HEK293 (cell line): ENCODE results near the gene GJC2.

Experiments used
- CTCF ChIA-PET: fragments of 350-600 bp; formaldehyde crosslinking; extraction: SDS; loops from one replicate; lab custom pipeline; 2021; ENCODE audit warnings: antibody characterized with exemption; lab: Yijun Ruan, JAX
- POLR2A ChIA-PET: fragments of 300-600 bp; formaldehyde crosslinking; extraction: SDS; loops from one replicate; lab custom pipeline; 2020; ENCODE audit warnings: antibody characterized with exemption, inconsistent platforms; lab: Yijun Ruan, JAX
- H3K27ac ChIP-seq: fragments of 200-500 bp; sonication (Bioruptor generic); 2 replicates; pipeline ENCODE4 v1.5.1; 2014; ENCODE audit warnings: low read depth, low read length, control low read depth, inconsistent platforms; ENCODE audit errors: extremely low read depth
- H3K36me3 ChIP-seq, 2 experiments: fragments of 200-500 bp in 1 of 2; sonication (Bioruptor generic) in 1 of 2; 1 replicate in 1 of 2; 2 replicates in 1 of 2; pipeline ENCODE4 v1.5.1; 2014 to 2017; ENCODE audit warnings: inconsistent platforms in 2 of 2, low read length in 2 of 2; ENCODE audit not compliant: control insufficient read depth in 2 of 2, insufficient read depth in 1 of 2
- H3K4me1 ChIP-seq: fragments of 200-500 bp; sonication (Bioruptor generic); 2 replicates; pipeline ENCODE4 v1.5.1; 2014; ENCODE audit warnings: mild to moderate bottlenecking, low read length, inconsistent platforms; ENCODE audit not compliant: control insufficient read depth, insufficient read depth
- H3K4me3 ChIP-seq: 2 replicates; pipeline ENCODE4 v1.5.1; 2011; ENCODE audit warnings: low read depth, mild to moderate bottlenecking, control low read depth, low read length, moderate library complexity
- H3K9me3 ChIP-seq: fragments of 200-500 bp; sonication (Bioruptor generic); 2 replicates; pipeline ENCODE4 v1.5.1; 2014; ENCODE audit warnings: low read depth, low read length, inconsistent platforms; ENCODE audit not compliant: control insufficient read depth, insufficient read depth
- BCL11A ChIP-seq: fragments of 450-650 bp; formaldehyde crosslinking; IDR thresholded peaks from 2 replicates; pipeline ENCODE4 v1.5.1; 2016; ENCODE audit warnings: low read depth, missing biosample characterization, missing genetic modification characterization
- BCL11B ChIP-seq: fragments of 450-650 bp; formaldehyde crosslinking; IDR thresholded peaks from 2 replicates; pipeline ENCODE4 v1.5.1; 2016; ENCODE audit warnings: low read depth, missing biosample characterization, missing genetic modification characterization
- GLIS2 ChIP-seq: fragments of 450-650 bp; formaldehyde crosslinking; IDR thresholded peaks from 2 replicates; pipeline ENCODE4 v1.5.1; 2016; ENCODE audit warnings: missing biosample characterization, missing genetic modification characterization
- PRDM1 ChIP-seq: fragments of 450-650 bp; formaldehyde crosslinking; IDR thresholded peaks from 2 replicates; pipeline ENCODE4; 2016; ENCODE audit warnings: missing biosample characterization, missing genetic modification characterization
- SP2 ChIP-seq: fragments of 450-650 bp; formaldehyde crosslinking; IDR thresholded peaks from 2 replicates; pipeline ENCODE4 v1.5.1; 2016; ENCODE audit warnings: missing biosample characterization, missing genetic modification characterization
- ZNF148 ChIP-seq: fragments of 450-650 bp; formaldehyde crosslinking; IDR thresholded peaks from 2 replicates; pipeline ENCODE4 v1.5.0; 2017; ENCODE audit warnings: missing biosample characterization, missing genetic modification characterization, borderline replicate concordance
- ZNF18 ChIP-seq: fragments of 450-650 bp; formaldehyde crosslinking; IDR thresholded peaks from 2 replicates; pipeline ENCODE4 v1.5.1; 2016; ENCODE audit warnings: missing biosample characterization, missing genetic modification characterization
- ZNF19 ChIP-seq: fragments of 450-650 bp; formaldehyde crosslinking; IDR thresholded peaks from 2 replicates; pipeline ENCODE4; 2016; ENCODE audit warnings: missing biosample characterization, missing genetic modification characterization, low read depth
- ZNF549 ChIP-seq: fragments of 450-650 bp; IDR thresholded peaks from 2 replicates; pipeline ENCODE4 v1.5.1; 2018; ENCODE audit warnings: missing biosample characterization, missing genetic modification characterization, mild to moderate bottlenecking, inconsistent platforms, moderate library complexity
- ZNF561 ChIP-seq: fragments of 450-650 bp; IDR thresholded peaks from 2 replicates; pipeline ENCODE4 v1.5.1; 2018; ENCODE audit warnings: missing biosample characterization, missing genetic modification characterization, borderline replicate concordance
- ZNF600 ChIP-seq: fragments of 450-650 bp; formaldehyde crosslinking; IDR thresholded peaks from 2 replicates; pipeline ENCODE4 v1.5.1; 2016; ENCODE audit warnings: missing biosample characterization, missing genetic modification characterization
- ZNF623 ChIP-seq: fragments of 450-650 bp; formaldehyde crosslinking; IDR thresholded peaks from 2 replicates; pipeline ENCODE4 v1.5.1; 2016; ENCODE audit warnings: missing biosample characterization, missing genetic modification characterization
- ZSCAN4 ChIP-seq: fragments of 450-650 bp; formaldehyde crosslinking; IDR thresholded peaks from 2 replicates; pipeline ENCODE4 v1.5.1; 2017; ENCODE audit warnings: missing biosample characterization, missing genetic modification characterization
- TF ChIP-seq, protein P1 (sequence below): fragments of 450-650 bp; formaldehyde crosslinking; IDR thresholded peaks from 2 replicates; pipeline ENCODE4 v1.5.1; 2016; ENCODE audit warnings: missing biosample characterization, missing genetic modification characterization

The GJC2 gene

DNA sequence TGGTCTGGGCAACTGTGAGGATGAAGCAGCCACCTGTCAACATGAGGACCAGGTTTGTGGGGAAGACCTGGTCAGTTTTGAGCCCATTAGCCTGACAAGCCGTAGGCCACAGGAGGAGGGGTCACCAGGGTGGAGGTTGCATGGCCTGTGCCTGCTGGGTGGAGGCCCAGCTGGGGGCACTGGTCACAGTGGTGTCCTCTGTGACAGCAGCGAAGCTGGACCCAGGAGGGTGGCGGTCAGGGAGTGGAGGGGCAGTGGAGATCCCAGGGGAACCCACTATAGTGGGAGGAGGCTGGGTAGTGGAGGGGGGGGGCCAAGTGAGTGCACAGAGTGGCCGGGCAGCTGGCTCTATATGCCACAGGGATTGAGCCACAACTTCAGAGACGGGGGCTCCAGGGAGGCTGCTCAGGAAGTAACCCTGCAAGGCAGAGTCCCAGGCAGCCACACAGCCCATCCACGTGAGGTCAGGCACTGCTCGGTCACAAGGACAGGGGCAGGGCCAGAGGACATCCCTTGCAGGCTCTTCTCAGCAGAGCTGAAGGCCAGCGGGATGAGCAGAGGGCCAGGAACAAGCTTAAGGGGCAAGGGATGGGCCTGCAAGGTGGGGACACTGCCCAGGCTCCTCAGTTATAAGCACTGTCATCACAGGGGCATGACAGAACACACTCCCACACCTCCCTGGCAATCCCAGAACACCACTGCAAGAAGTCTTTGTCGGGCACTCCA is 44.3 kb upstream of the GJC2 start:
- Histone ChIP-seq H3K4me1 (peaks cover 3% of the 10 kb centered on the region; the same call in 1 of the 2 replicates), H3K4me3 (no peak overlapping the region), H3K9me3 (no peaks in the 10 kb centered on the region), H3K36me3 (peaks cover 9 to 44% of the 10 kb centered on the region in 2 experiments), H3K27ac (no peak overlapping the region)
- CTCF ChIA-PET = no interaction called here
- POLR2A ChIA-PET = interaction anchor here (3.4 kb wide), 1 partner anchor 23 kb away, joined by 15 read pairs; the partner anchor contains the start of gene ARF1
- TF ChIP-seq ZNF600 (tag by site-specific recombination) = peak; percentile 59; the same call in 1 of the 2 replicates
- no peak for TF ChIP-seq BCL11A (tag by site-specific recombination)

- CTCF ChIA-PET = interaction anchor here (1.0 to 9.9 kb wide), 3 partner anchors 25 to 107 kb away, joined by 3 to 57 read pairs (median 4); no protein-coding TSS in a partner anchor
- POLR2A ChIA-PET = interaction anchor here (0.7 to 3.4 kb wide), 3 partner anchors 17 to 47 kb away, joined by 3 to 15 read pairs (median 5); partner anchors contain the start of gene ARF1
- H3K27ac ChIP-seq = no peak overlapping the region
- no peaks in the 10 kb centered on the region for H3K9me3 ChIP-seq
- H3K4me1 ChIP-seq = peaks cover 3% of the 10 kb centered on the region; the same call in 1 of the 2 replicates
- H3K4me3 ChIP-seq = no peak overlapping the region
- TF ChIP-seq, protein P1, sequence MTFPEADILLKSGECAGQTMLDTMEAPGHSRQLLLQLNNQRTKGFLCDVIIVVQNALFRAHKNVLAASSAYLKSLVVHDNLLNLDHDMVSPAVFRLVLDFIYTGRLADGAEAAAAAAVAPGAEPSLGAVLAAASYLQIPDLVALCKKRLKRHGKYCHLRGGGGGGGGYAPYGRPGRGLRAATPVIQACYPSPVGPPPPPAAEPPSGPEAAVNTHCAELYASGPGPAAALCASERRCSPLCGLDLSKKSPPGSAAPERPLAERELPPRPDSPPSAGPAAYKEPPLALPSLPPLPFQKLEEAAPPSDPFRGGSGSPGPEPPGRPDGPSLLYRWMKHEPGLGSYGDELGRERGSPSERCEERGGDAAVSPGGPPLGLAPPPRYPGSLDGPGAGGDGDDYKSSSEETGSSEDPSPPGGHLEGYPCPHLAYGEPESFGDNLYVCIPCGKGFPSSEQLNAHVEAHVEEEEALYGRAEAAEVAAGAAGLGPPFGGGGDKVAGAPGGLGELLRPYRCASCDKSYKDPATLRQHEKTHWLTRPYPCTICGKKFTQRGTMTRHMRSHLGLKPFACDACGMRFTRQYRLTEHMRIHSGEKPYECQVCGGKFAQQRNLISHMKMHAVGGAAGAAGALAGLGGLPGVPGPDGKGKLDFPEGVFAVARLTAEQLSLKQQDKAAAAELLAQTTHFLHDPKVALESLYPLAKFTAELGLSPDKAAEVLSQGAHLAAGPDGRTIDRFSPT (tag by site-specific recombination) = no peak
- TF ChIP-seq ZNF19 (tag by site-specific recombination) = no peak
- no peak for TF ChIP-seq ZNF148 (tag by site-specific recombination)
- no peak for TF ChIP-seq GLIS2
- TF ChIP-seq ZNF561 (tag by site-specific recombination) = no peak
- TF ChIP-seq ZSCAN4 = no peak
- TF ChIP-seq SP2 = no peak
- TF ChIP-seq ZNF623 = no peak
- TF ChIP-seq BCL11B (tag by site-specific recombination) = no peak
- TF ChIP-seq ZNF549 (tag by site-specific recombination) = no peak
- no peak for TF ChIP-seq ZNF18 (tag by site-specific recombination)
- no peak for TF ChIP-seq PRDM1 (tag by site-specific recombination)
- H3K36me3 ChIP-seq = peaks cover 6 to 37% of the 10 kb centered on the region in 2 experiments
Observed at GRCh38 chr1:228105996-228106799, 43.5 kb upstream of the GJC2 start.
